Fibroblast of lung (primary cell): ENCODE measurements around the gene DNAJA2.

Experiments
- CTCF ChIP-seq, 2 donors: IDR thresholded peaks in 1 of 2; conservative IDR thresholded peaks in 1 of 2; 1 replicate in 1 of 2; 2 replicates in 1 of 2; pipeline ENCODE4 v1.5.1; 2011 to 2012; ENCODE audit warnings: low read length in 2 of 2, control low read depth in 1 of 2, inconsistent platforms in 1 of 2, low read depth in 1 of 2, mild to moderate bottlenecking in 1 of 2
- EZH2 ChIP-seq: IDR thresholded peaks from 2 replicates; pipeline ENCODE4 v1.5.1; 2012; ENCODE audit warnings: low read length, control low read depth, mild to moderate bottlenecking; ENCODE audit errors: missing control alignments

GRCh38 chr16:46997844-46998243 lies 24.4 kb upstream of the DNAJA2 start:
- TF ChIP-seq CTCF (conservative IDR thresholded peaks at IDR 0.05 in 1 of 2, IDR thresholded peaks at IDR 0.05 in 1 of 2; ENCODE audit: low read depth in 1 of 2, low read length in 2 of 2) (no peak), EZH2 (no peak)
